SH-SY5Y (cell line): ENCODE data around the gene ITGA5.

Source experiments
- GATA2 ChIP-seq: IDR thresholded peaks from 2 replicates; pipeline ENCODE4 v1.6.1; 2011; ENCODE audit warnings: mild to moderate bottlenecking, low read depth, low read length
- GATA3 ChIP-seq: IDR thresholded peaks from 2 replicates; pipeline ENCODE4 v1.6.1; 2011; ENCODE audit warnings: low read depth, mild to moderate bottlenecking, low read length, moderate library complexity

GRCh38 chr12:54420766-54421144, 1.7 kb upstream of the ITGA5 start:
- TF ChIP-seq GATA2 (no peak), GATA3 (no peak)
